Measurements from ENCODE around the gene COG5. TPM values are rescaled to one million over a fixed set of nuclear protein-coding genes. Genes with fewer than 3 reads are reported as not detected.

The COG5 gene
- total and polyA plus RNA-seq, 10 of the 15 experiments (the other 5 are each of a cell fraction or from before 2014, with no cell fraction given), result 5.5 to 27.9 (median 15.6) TPM

GRCh38 chr7:107579885-107580715 is 16.4 kb upstream of the COG5 start, which contains the start of gene BCAP29 (continued):
- TF ChIP-seq, protein P1, sequence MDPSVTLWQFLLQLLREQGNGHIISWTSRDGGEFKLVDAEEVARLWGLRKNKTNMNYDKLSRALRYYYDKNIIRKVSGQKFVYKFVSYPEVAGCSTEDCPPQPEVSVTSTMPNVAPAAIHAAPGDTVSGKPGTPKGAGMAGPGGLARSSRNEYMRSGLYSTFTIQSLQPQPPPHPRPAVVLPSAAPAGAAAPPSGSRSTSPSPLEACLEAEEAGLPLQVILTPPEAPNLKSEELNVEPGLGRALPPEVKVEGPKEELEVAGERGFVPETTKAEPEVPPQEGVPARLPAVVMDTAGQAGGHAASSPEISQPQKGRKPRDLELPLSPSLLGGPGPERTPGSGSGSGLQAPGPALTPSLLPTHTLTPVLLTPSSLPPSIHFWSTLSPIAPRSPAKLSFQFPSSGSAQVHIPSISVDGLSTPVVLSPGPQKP (IDR thresholded peaks at IDR 0.05; ENCODE audit: low read depth, low read length), result no peak
- TF ChIP-seq ZBTB11 (CRISPR knock-in tag; IDR thresholded peaks at IDR 0.05) (no peak), NR2F1 (conservative IDR thresholded peaks at IDR 0.05) (peak; percentile 87), RB1 (IDR thresholded peaks at IDR 0.05; ENCODE audit: borderline replicate concordance) (peak; percentile 91; the same call in 1 of the 2 replicates), KDM1A (IDR thresholded peaks at IDR 0.05; ENCODE audit: borderline replicate concordance) (no peak), NR2C1 (IDR thresholded peaks at IDR 0.05) (peak; percentile 62), TCF3 (IDR thresholded peaks at IDR 0.05; ENCODE audit: borderline replicate concordance, insufficient read depth, low read depth, low read length) (no peak), EZH2 (IDR thresholded peaks at IDR 0.05; ENCODE audit: borderline replicate concordance, control insufficient read depth, low read depth, low read length) (no peak), BCL11A (IDR thresholded peaks at IDR 0.05; ENCODE audit: low read depth, low read length) (no peak), CREM (IDR thresholded peaks at IDR 0.05; ENCODE audit: low read depth) (peak; percentile 90), ZNF384 (IDR thresholded peaks at IDR 0.05; ENCODE audit: borderline replicate concordance, low read depth, low read length) (no peak), POLR2AphosphoS2 (IDR thresholded peaks at IDR 0.05; ENCODE audit: low read depth, low read length) (peak; percentile 65; the same call in 1 of the 2 replicates), HDAC6 (IDR thresholded peaks at IDR 0.05; ENCODE audit: unreplicated experiment) (peak; percentile 38), RCOR1 (conservative IDR thresholded peaks at IDR 0.05; ENCODE audit: low read depth, low read length) (no peak), NFYA (IDR thresholded peaks at IDR 0.05; ENCODE audit: borderline replicate concordance, low read depth, low read length) (no peak), PAX8 (IDR thresholded peaks at IDR 0.05) (no peak), PRDM15 (CRISPR knock-in tag; IDR thresholded peaks at IDR 0.05) (no peak)
- TF ChIP-seq, protein P2, sequence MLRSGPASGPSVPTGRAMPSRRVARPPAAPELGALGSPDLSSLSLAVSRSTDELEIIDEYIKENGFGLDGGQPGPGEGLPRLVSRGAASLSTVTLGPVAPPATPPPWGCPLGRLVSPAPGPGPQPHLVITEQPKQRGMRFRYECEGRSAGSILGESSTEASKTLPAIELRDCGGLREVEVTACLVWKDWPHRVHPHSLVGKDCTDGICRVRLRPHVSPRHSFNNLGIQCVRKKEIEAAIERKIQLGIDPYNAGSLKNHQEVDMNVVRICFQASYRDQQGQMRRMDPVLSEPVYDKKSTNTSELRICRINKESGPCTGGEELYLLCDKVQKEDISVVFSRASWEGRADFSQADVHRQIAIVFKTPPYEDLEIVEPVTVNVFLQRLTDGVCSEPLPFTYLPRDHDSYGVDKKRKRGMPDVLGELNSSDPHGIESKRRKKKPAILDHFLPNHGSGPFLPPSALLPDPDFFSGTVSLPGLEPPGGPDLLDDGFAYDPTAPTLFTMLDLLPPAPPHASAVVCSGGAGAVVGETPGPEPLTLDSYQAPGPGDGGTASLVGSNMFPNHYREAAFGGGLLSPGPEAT (IDR thresholded peaks at IDR 0.05; ENCODE audit: low read depth), result peak; percentile 34; the same call in 1 of the 2 replicates
